GM13976 (cell line): ENCODE results near the gene ITGBL1.

Source experiments
- DNase-seq: peaks from one replicate; pipeline ENCODE4 v3.0.0; 2012; ENCODE audit warnings: low spot score
- in situ Hi-C: fragments of 300-500 bp; cut with MboI; formaldehyde crosslinking; loops from one replicate; pipeline ENCODE4 v1.12.0; 2022; ENCODE audit warnings: low sequenced_read_pairs, mixed read lengths, inconsistent platforms; ENCODE audit not compliant: unreplicated experiment
- TF ChIP-seq, protein P1 (sequence below): IDR thresholded peaks from 2 replicates; pipeline ENCODE4 v1.5.1; 2012; ENCODE audit warnings: borderline replicate concordance, mild to moderate bottlenecking; ENCODE audit not compliant: insufficient read depth; ENCODE audit errors: extremely low read depth, missing control alignments, control extremely low read depth

The ITGBL1 gene

GRCh38 chr13:101611491-101612475 lies 159.3 kb downstream of the ITGBL1 start:
- TF ChIP-seq, protein P1, sequence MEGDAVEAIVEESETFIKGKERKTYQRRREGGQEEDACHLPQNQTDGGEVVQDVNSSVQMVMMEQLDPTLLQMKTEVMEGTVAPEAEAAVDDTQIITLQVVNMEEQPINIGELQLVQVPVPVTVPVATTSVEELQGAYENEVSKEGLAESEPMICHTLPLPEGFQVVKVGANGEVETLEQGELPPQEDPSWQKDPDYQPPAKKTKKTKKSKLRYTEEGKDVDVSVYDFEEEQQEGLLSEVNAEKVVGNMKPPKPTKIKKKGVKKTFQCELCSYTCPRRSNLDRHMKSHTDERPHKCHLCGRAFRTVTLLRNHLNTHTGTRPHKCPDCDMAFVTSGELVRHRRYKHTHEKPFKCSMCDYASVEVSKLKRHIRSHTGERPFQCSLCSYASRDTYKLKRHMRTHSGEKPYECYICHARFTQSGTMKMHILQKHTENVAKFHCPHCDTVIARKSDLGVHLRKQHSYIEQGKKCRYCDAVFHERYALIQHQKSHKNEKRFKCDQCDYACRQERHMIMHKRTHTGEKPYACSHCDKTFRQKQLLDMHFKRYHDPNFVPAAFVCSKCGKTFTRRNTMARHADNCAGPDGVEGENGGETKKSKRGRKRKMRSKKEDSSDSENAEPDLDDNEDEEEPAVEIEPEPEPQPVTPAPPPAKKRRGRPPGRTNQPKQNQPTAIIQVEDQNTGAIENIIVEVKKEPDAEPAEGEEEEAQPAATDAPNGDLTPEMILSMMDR, result no peak
- in situ Hi-C loops, result no loop called here
- DNase-seq, result no peak

DNA sequence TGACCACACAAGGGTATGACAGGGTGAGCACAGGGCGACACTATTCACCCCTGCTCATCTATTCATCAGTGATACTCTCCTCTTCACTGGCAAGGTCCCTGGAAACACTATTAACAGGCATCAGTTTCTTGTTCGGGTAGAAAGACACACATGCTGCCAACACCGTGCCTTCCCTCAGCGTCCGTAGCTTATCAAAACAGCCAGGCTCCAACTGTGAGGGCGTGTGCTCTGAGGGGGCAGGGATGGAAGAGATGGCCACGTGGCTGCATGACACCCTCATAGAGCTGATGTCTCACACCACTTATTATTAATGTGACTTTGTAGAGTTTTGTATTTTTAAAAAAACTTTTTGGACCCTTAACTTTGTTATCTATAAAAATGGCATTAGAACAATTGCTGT lies 160.3 kb downstream of the ITGBL1 start:
- in situ Hi-C loops, result no loop called here
- TF ChIP-seq, protein P1, result no peak
- no peak for DNase-seq

DNA sequence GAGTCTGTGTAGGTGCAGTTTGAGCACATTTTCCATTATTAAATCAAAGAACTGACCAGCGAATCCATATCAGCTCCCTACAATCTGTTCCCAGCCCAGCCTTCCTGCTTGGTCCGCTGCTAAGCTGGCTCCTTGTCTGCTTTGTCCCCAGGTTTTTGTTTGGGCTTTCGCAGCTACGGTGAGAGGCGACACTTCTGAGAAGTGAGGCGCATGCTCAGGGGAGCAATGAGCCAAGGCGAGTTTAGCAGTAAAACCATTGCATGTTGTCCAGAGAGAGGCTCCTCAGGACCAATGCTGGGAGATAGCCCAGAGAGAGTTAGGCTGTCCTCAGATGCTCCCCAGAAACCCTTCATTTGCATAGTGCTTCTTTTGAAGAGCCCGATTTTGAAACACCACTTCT lies 162.0 kb downstream of the ITGBL1 start:
- DNase-seq, result no peak
- in situ Hi-C loops, result no loop called here
- TF ChIP-seq, protein P1, result no peak

DNA sequence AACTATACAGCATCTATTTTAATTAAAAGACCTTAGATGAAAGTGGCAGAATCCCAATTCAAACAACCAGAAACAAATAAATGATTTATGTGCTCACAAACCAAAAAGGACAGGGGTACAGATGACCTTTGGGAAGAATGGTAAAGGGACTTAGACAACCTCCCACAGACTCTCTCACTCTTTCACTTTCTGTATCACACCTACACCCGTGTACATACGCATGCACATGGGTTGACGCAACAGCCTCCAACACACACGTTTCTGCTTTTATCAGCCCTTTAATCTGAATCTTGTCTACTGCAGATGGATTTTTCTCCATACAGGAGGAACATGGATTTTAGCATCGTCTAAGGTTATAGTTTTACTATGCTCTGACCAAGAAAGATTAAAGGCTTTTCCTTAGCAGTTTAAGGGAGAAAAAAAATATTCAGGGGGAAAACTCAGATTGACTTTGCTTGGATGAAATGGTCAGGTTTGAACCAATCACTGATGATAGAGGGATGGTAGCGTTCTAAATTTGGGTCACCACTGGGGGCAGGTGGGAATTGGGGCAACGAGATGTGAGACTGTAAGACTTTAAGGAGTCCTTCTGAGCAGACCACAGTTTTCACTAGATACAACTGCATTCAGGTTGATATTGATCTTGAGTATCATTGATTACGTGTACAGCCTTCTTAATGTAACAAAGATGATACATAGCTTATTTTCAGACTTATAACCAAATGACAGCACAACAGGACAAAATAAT lies 166.1 kb downstream of the ITGBL1 start:
- no peak for DNase-seq
- in situ Hi-C loops, result no loop called here
- TF ChIP-seq, protein P1, result no peak

GRCh38 chr13:101621099-101621498 lies 168.6 kb downstream of the ITGBL1 start:
- no peak for DNase-seq
- in situ Hi-C loops, result no loop called here
- TF ChIP-seq, protein P1, result no peak

DNA sequence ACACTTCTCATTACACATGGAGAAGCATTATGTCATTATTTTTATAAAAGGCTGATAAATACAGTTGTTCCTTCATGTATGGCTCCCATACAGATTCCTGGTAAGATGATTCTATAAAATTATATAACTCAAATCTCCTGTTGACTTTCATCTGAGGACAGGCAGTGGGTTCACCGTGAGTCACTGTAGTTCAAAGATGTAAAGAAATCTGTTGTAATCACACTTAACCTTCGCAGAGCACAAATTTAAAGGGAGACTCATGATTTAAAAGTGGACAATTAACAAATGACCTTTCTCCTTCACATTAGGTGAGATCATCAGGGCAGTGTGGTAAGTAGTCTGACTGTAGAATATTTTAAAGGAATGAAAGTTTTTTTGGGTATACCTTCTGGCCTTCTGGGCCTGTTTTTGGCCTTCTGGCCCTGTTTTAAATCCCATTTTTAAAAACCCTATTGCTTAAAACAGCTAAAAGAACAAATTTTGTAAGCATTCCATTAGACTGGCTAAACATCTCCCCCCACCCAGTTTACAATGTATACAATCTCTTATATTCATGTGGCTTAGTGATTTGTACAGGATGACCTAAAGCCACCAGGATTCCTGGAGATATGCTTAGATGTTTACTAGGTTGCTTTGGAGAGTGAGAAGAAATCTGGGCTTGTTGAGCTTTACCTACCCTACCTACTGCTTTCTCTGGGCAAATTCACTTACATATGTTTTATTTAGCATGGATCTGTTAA lies 171.2 kb downstream of the ITGBL1 start:
- DNase-seq, result no peak
- in situ Hi-C loops, result no loop called here
- TF ChIP-seq, protein P1, result no peak
